Measurements from ENCODE around the gene PBX1. TPM values are rescaled to one million over a fixed set of nuclear protein-coding genes. Genes with fewer than 3 reads are reported as not detected.
A peak's percentile ranks its signal among the peaks of the same experiment; 100 is the strongest.

PBX1 gene
- total and polyA plus RNA-seq, 2 experiments from 2014 or later: 40.0 to 104 TPM

GRCh38 chr1:164838786-164839185 is 279.8 kb downstream of the PBX1 start (continued):
- no peak for TF ChIP-seq ZNF462 (CRISPR knock-in tag; IDR thresholded peaks at IDR 0.05)
- no peak for TF ChIP-seq EZH2phosphoT487 (IDR thresholded peaks at IDR 0.05; ENCODE audit: unreplicated experiment)
- TF ChIP-seq JUNB (IDR thresholded peaks at IDR 0.05; ENCODE audit: unreplicated experiment): no peak
- no peak for TF ChIP-seq ETS1 (IDR thresholded peaks at IDR 0.05)

- Histone ChIP-seq H3K4me1 (ENCODE audit: insufficient read depth) (peaks cover 30% of the 10 kb centered on the region), H3K4me2 (no peak overlapping the region), H3K27ac (ENCODE audit: low read depth) (no peak overlapping the region; the same call in 1 of the 2 replicates), H3K27me3 (ENCODE audit: insufficient read depth) (no peaks in the 10 kb centered on the region), H4K20me1 (replicated peaks; ENCODE audit: insufficient read depth) (no peaks in the 10 kb centered on the region), H3F3A (replicated peaks; ENCODE audit: low read depth) (no peaks in the 10 kb centered on the region), H3K4me3 (no peak overlapping the region), H3K79me2 (replicated peaks; ENCODE audit: insufficient read depth) (peaks cover 5% of the 10 kb centered on the region; the same call in 1 of the 2 replicates), H3K36me3 (ENCODE audit: insufficient read depth) (0 out of 2 replicates have a peak, but pooled peaks cover 3% of the 10 kb centered on the region), H2AFZ (no peak overlapping the region), H3K9me2 (ENCODE audit: insufficient read depth) (no peaks in the 10 kb centered on the region)
- ATAC-seq: peak; percentile 47
- Mint-ChIP-seq H3K9me3 (no peaks in the 10 kb centered on the region), H3K4me1 (peaks cover 35% of the 10 kb centered on the region), H3K27ac (no peak overlapping the region; the same call in 1 of the 2 replicates), H3K27me3 (ENCODE audit: insufficient read depth, low read depth, poor library complexity) (no peaks in the 10 kb centered on the region), H3K36me3 (ENCODE audit: low read depth) (peaks cover 18% of the 10 kb centered on the region; the same call in 2 of the 3 replicates), H3K4me3 (no peak overlapping the region)
- DNase-seq (ENCODE audit: low spot score): no peak
- TF ChIP-seq EZH2phosphoT487 (IDR thresholded peaks at IDR 0.05; ENCODE audit: unreplicated experiment) (no peak), STAT1 (IDR thresholded peaks at IDR 0.05; ENCODE audit: unreplicated experiment) (no peak)
These were observed 282.0 kb downstream of the PBX1 start for GRCh38 chr1:164840936-164841335.

Data from GM23338 (cell line).